ENCODE results near the gene NUDT15. TPM values are rescaled to one million over a fixed set of nuclear protein-coding genes. Genes with fewer than 3 reads are reported as not detected.

The NUDT15 gene
- total and polyA plus RNA-seq, 2 of the 8 experiments (the other 6 are each of a cell fraction or from before 2014, with no cell fraction given), result 37.8 to 65.9 TPM

GRCh38 chr13:48018637-48019036 lies 18.9 kb upstream of the NUDT15 start:
- no peak overlapping the region for H3K4me2 ChIP-seq (ENCODE audit: insufficient read depth in 1 of 2, low read depth in 2 of 2, low read length in 2 of 2)
- POLR2A ChIA-PET (ENCODE audit: partially characterized antibody), result interaction anchor here (0.7 to 1.7 kb wide), 3 partner anchors 17 to 77 kb away, joined by 4 to 5 read pairs (median 4); partner anchors contain the start of genes NUDT15 and SUCLA2
- no peaks in the 10 kb centered on the region for H3K9me3 ChIP-seq (ENCODE audit: insufficient read depth in 2 of 2, low read depth in 1 of 2, low read length in 1 of 2)
- no peak overlapping the region for H2BK20ac ChIP-seq (ENCODE audit: low read length)
- CTCF ChIA-PET (ENCODE audit: partially characterized antibody), result no interaction called here
- H3K4me1 ChIP-seq (replicated peaks in 1 of 4; ENCODE audit: control insufficient read depth in 3 of 4, insufficient read depth in 4 of 4, low read length in 3 of 4), result no peaks in the 10 kb centered on the region
- H3K36me3 ChIP-seq (ENCODE audit: control insufficient read depth in 2 of 4, insufficient read depth in 4 of 4, low read length in 3 of 4), result 0 out of 8 replicates have a peak, but pooled peaks cover 0 to 2% (median 0%) of the 10 kb centered on the region in 4 experiments
- 94% methylated on average over 2 of the region's 2 CpGs; no CpG with 5 or more reads in 1 of the 2 experiments for WGBS, 2 experiments (ENCODE audit: extremely low coverage in 1 of 2, insufficient coverage in 1 of 2, insufficient read length in 1 of 2, insufficient replicate concordance in 2 of 2, low coverage in 1 of 2, low lambda C conversion rate in 2 of 2, missing lambda C conversion rate in 1 of 2)
- no peaks in the 10 kb centered on the region for H3K79me2 ChIP-seq (ENCODE audit: control insufficient read depth in 1 of 2, insufficient read depth in 2 of 2, low read length in 2 of 2)
- H2AFZ ChIP-seq (ENCODE audit: low read length), result no peak overlapping the region
- no peak overlapping the region for H4K91ac ChIP-seq (replicated peaks; ENCODE audit: insufficient read length, low read length)
- no peaks in the 10 kb centered on the region for H3K23me2 ChIP-seq (ENCODE audit: low read depth, low read length)
- H3K79me1 ChIP-seq (ENCODE audit: low read depth, low read length), result no peaks in the 10 kb centered on the region
- no peak overlapping the region for H2AK5ac ChIP-seq (ENCODE audit: low read depth, low read length)
- no peak overlapping the region for H4K8ac ChIP-seq (ENCODE audit: extremely low read depth, insufficient read depth, low read length)
- H3K14ac ChIP-seq (ENCODE audit: insufficient read length), result no peak overlapping the region
- no peaks in the 10 kb centered on the region for H3K27me3 ChIP-seq (replicated peaks in 1 of 4; ENCODE audit: control insufficient read depth in 3 of 4, extremely low read depth in 1 of 4, insufficient read depth in 3 of 4, low read length in 3 of 4)
- H2BK12ac ChIP-seq (ENCODE audit: low read depth, low read length), result no peak overlapping the region
- H3K4ac ChIP-seq (replicated peaks; ENCODE audit: insufficient read length, low read depth, low read length), result no peak overlapping the region
- no peak overlapping the region for H3K9ac ChIP-seq (replicated peaks in 1 of 4; ENCODE audit: extremely low read depth in 1 of 4, low read depth in 3 of 4, low read length in 3 of 4)
- FAIRE-seq, result no peak
- no peaks in the 10 kb centered on the region for H4K20me1 ChIP-seq (replicated peaks in 1 of 2; ENCODE audit: control insufficient read depth in 1 of 2, insufficient read depth in 2 of 2, low read length in 2 of 2)
- H3K56ac ChIP-seq (replicated peaks; ENCODE audit: insufficient read length, low read depth, low read length), result no peak overlapping the region
- no peak overlapping the region for H3K23ac ChIP-seq (ENCODE audit: insufficient read length)
- H2BK120ac ChIP-seq (replicated peaks; ENCODE audit: low read depth, low read length), result no peak overlapping the region
- H3K4me3 ChIP-seq (ENCODE audit: extremely low read depth in 1 of 4, insufficient read depth in 2 of 4, low read depth in 3 of 4, low read length in 4 of 4), result no peak overlapping the region
- TF ChIP-seq POLR2A (IDR thresholded peaks at IDR 0.05; ENCODE audit: control extremely low read depth in 1 of 2, low read depth in 2 of 2, low read length in 2 of 2) (no peak), NANOG (IDR thresholded peaks at IDR 0.05; ENCODE audit: insufficient read depth, low read depth, low read length, poor library complexity, severe bottlenecking) (no peak), TAF7 (optimal IDR thresholded peaks at IDR 0.05; ENCODE audit: borderline replicate concordance, low read depth, low read length) (no peak), RXRA (IDR thresholded peaks at IDR 0.05; ENCODE audit: insufficient read depth, low read depth, low read length) (no peak)
- H3K18ac ChIP-seq (ENCODE audit: extremely low read depth, low read length), result no peak overlapping the region
- no peak overlapping the region for H3K27ac ChIP-seq (ENCODE audit: low read depth, low read length)
- no peak overlapping the region for H2BK15ac ChIP-seq (ENCODE audit: low read length)
- H2BK5ac ChIP-seq (ENCODE audit: low read depth, low read length), result no peak overlapping the region
- no peak overlapping the region for H4K5ac ChIP-seq (ENCODE audit: insufficient read length, low read depth, low read length)
- no peak for DNase-seq (ENCODE audit: low read depth in 1 of 2, low spot score in 2 of 2)
